ENCODE measurements around the gene ACOX2. TPM values are rescaled to one million over a fixed set of nuclear protein-coding genes. Genes with fewer than 3 reads are reported as not detected.

The ACOX2 gene
- total and polyA plus RNA-seq, 2 of the 13 experiments (the other 11 are each of a cell fraction or from before 2014, with no cell fraction given) = 42.6 to 98.5 TPM

GRCh38 chr3:58522759-58523425 lies 14.1 kb downstream of the ACOX2 start (continued):
- TF ChIP-seq PITX1 (CRISPR knock-in tag; IDR thresholded peaks at IDR 0.05) (peak; percentile 66), MAFF (IDR thresholded peaks at IDR 0.05; ENCODE audit: low read depth, low read length) (peak; percentile 91), ZBTB43 (CRISPR knock-in tag; conservative IDR thresholded peaks at IDR 0.05) (no peak), ZNF788 (CRISPR knock-in tag; IDR thresholded peaks at IDR 0.05; ENCODE audit: borderline replicate concordance) (no peak), MED1 (CRISPR knock-in tag; IDR thresholded peaks at IDR 0.05) (peak; percentile 43), ZNF24 (IDR thresholded peaks at IDR 0.05) (no peak), SMARCC2 (IDR thresholded peaks at IDR 0.05) (no peak), ATF1 (CRISPR knock-in tag; IDR thresholded peaks at IDR 0.05) (no peak), HNF4G (IDR thresholded peaks at IDR 0.05; ENCODE audit: borderline replicate concordance, low read depth, low read length) (peak; percentile 87), HNF4G (CRISPR knock-in tag; IDR thresholded peaks at IDR 0.05; ENCODE audit: borderline replicate concordance, low read depth) (no peak), KLF16 (CRISPR knock-in tag; IDR thresholded peaks at IDR 0.05) (no peak), CHD4 (IDR thresholded peaks at IDR 0.05; ENCODE audit: borderline replicate concordance, low read length) (0 out of 2 replicates have a peak, but pooled peaks have one; percentile 41), TARDBP (CRISPR knock-in tag; IDR thresholded peaks at IDR 0.05) (peak; percentile 60), ZFY (CRISPR knock-in tag; IDR thresholded peaks at IDR 0.05) (peak; percentile 47), SATB2 (CRISPR knock-in tag; IDR thresholded peaks at IDR 0.05) (no peak), HMG20A (CRISPR knock-in tag; IDR thresholded peaks at IDR 0.05; ENCODE audit: borderline replicate concordance) (peak; percentile 24; the same call in 1 of the 2 replicates), JUND (CRISPR knock-in tag; IDR thresholded peaks at IDR 0.05) (no peak), ZFP41 (CRISPR knock-in tag; IDR thresholded peaks at IDR 0.05; ENCODE audit: borderline replicate concordance) (no peak)
- TF ChIP-seq, protein P1, sequence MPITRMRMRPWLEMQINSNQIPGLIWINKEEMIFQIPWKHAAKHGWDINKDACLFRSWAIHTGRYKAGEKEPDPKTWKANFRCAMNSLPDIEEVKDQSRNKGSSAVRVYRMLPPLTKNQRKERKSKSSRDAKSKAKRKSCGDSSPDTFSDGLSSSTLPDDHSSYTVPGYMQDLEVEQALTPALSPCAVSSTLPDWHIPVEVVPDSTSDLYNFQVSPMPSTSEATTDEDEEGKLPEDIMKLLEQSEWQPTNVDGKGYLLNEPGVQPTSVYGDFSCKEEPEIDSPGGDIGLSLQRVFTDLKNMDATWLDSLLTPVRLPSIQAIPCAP (CRISPR knock-in tag; IDR thresholded peaks at IDR 0.05; ENCODE audit: low read depth) = no peak
- TF ChIP-seq, protein P2, sequence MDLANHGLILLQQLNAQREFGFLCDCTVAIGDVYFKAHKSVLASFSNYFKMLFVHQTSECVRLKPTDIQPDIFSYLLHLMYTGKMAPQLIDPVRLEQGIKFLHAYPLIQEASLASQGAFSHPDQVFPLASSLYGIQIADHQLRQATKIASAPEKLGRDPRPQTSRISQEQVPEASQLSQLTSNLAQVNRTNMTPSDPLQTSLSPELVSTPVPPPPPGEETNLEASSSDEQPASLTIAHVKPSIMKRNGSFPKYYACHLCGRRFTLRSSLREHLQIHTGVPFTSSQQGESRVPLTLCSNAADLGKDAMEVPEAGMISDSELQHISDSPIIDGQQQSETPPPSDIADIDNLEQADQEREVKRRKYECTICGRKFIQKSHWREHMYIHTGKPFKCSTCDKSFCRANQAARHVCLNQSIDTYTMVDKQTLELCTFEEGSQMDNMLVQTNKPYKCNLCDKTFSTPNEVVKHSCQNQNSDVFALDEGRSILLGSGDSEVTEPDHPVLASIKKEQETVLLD (CRISPR knock-in tag; IDR thresholded peaks at IDR 0.05; ENCODE audit: low read depth) = no peak
- TF ChIP-seq, protein P3, sequence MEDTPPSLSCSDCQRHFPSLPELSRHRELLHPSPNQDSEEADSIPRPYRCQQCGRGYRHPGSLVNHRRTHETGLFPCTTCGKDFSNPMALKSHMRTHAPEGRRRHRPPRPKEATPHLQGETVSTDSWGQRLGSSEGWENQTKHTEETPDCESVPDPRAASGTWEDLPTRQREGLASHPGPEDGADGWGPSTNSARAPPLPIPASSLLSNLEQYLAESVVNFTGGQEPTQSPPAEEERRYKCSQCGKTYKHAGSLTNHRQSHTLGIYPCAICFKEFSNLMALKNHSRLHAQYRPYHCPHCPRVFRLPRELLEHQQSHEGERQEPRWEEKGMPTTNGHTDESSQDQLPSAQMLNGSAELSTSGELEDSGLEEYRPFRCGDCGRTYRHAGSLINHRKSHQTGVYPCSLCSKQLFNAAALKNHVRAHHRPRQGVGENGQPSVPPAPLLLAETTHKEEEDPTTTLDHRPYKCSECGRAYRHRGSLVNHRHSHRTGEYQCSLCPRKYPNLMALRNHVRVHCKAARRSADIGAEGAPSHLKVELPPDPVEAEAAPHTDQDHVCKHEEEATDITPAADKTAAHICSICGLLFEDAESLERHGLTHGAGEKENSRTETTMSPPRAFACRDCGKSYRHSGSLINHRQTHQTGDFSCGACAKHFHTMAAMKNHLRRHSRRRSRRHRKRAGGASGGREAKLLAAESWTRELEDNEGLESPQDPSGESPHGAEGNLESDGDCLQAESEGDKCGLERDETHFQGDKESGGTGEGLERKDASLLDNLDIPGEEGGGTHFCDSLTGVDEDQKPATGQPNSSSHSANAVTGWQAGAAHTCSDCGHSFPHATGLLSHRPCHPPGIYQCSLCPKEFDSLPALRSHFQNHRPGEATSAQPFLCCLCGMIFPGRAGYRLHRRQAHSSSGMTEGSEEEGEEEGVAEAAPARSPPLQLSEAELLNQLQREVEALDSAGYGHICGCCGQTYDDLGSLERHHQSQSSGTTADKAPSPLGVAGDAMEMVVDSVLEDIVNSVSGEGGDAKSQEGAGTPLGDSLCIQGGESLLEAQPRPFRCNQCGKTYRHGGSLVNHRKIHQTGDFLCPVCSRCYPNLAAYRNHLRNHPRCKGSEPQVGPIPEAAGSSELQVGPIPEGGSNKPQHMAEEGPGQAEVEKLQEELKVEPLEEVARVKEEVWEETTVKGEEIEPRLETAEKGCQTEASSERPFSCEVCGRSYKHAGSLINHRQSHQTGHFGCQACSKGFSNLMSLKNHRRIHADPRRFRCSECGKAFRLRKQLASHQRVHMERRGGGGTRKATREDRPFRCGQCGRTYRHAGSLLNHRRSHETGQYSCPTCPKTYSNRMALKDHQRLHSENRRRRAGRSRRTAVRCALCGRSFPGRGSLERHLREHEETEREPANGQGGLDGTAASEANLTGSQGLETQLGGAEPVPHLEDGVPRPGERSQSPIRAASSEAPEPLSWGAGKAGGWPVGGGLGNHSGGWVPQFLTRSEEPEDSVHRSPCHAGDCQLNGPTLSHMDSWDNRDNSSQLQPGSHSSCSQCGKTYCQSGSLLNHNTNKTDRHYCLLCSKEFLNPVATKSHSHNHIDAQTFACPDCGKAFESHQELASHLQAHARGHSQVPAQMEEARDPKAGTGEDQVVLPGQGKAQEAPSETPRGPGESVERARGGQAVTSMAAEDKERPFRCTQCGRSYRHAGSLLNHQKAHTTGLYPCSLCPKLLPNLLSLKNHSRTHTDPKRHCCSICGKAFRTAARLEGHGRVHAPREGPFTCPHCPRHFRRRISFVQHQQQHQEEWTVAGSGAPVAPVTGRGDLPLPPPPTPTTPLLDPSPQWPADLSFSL (CRISPR knock-in tag; IDR thresholded peaks at IDR 0.05) = peak; percentile 55; the same call in 1 of the 2 replicates
